Mesothelial cell of epicardium (in vitro differentiated cells): Measurements from ENCODE around the gene HACD2. TPM values are rescaled to one million over a fixed set of nuclear protein-coding genes. Genes with fewer than 3 reads are reported as not detected.

Experiments used
- DNase-seq, 2 experiments: peaks; one replicate each; pipeline ENCODE4 v3.0.0; 2021; ENCODE audit warnings: low spot score in 2 of 2; ENCODE audit not compliant: unreplicated experiment in 2 of 2
- H3K27ac Mint-ChIP-seq: 2 replicates; pipeline ENCODE4 v1.8.0; 2021; ENCODE audit warnings: mixed read lengths
- H3K27me3 Mint-ChIP-seq: 2 replicates; pipeline ENCODE4 v1.8.0; 2021; ENCODE audit warnings: low read depth, mixed read lengths
- H3K36me3 Mint-ChIP-seq: 2 replicates; pipeline ENCODE4 v1.8.0; 2021; ENCODE audit warnings: mixed read lengths
- H3K4me1 Mint-ChIP-seq: 2 replicates; pipeline ENCODE4 v1.8.0; 2021; ENCODE audit warnings: mixed read lengths
- H3K4me3 Mint-ChIP-seq: 2 replicates; pipeline ENCODE4 v1.8.0; 2021; ENCODE audit warnings: mild to moderate bottlenecking, moderate library complexity, mixed read lengths
- H3K9me3 Mint-ChIP-seq: 2 replicates; pipeline ENCODE4 v1.8.0; 2021; ENCODE audit warnings: mixed read lengths
- CTCF ChIP-seq: fragments of 200-600 bp; sonication (generic); IDR thresholded peaks from one replicate; pipeline ENCODE4 v1.5.0; 2021; ENCODE audit warnings: antibody characterized with exemption; ENCODE audit not compliant: unreplicated experiment
- total RNA-seq: library from RNA; stranded (reverse); gene quantifications from 3 replicates; pipeline ENCODE4 v1.2.1, GENCODE V29; 2021

Gene HACD2
- total RNA-seq, 1 donor from 2014 or later: 22.9 TPM

- no peak for DNase-seq
- H3K4me1 Mint-ChIP-seq: no peaks in the 10 kb centered on the region
- peaks cover 9% of the 10 kb centered on the region for H3K36me3 Mint-ChIP-seq
- H3K27ac Mint-ChIP-seq: no peak overlapping the region
- TF ChIP-seq CTCF: no peak
- no peaks in the 10 kb centered on the region for H3K27me3 Mint-ChIP-seq
- no peak overlapping the region for H3K4me3 Mint-ChIP-seq
- H3K9me3 Mint-ChIP-seq: no peaks in the 10 kb centered on the region
Measured at GRCh38 chr3:123528130-123528529, 56.7 kb downstream of the HACD2 start.

- peaks cover 9% of the 10 kb centered on the region for H3K36me3 Mint-ChIP-seq
Measured at GRCh38 chr3:123527046-123527445, 57.8 kb downstream of the HACD2 start.

GRCh38 chr3:123526474-123526873 is 58.4 kb downstream of the HACD2 start:
- Mint-ChIP-seq H3K36me3 (peaks cover 11% of the 10 kb centered on the region), H3K4me1 (peaks cover 2% of the 10 kb centered on the region), H3K27me3 (no peaks in the 10 kb centered on the region), H3K4me3 (no peak overlapping the region), H3K9me3 (no peaks in the 10 kb centered on the region), H3K27ac (no peak overlapping the region)
- DNase-seq: no peak
- TF ChIP-seq CTCF: no peak

More at GRCh38 chr3:123527046-123527445, 57.8 kb downstream of the HACD2 start:
- no peak overlapping the region for H3K27ac Mint-ChIP-seq
- TF ChIP-seq CTCF: no peak
- H3K4me1 Mint-ChIP-seq: no peaks in the 10 kb centered on the region
- DNase-seq: no peak
- H3K9me3 Mint-ChIP-seq: no peaks in the 10 kb centered on the region
- H3K27me3 Mint-ChIP-seq: no peaks in the 10 kb centered on the region
- H3K4me3 Mint-ChIP-seq: no peak overlapping the region

- no peaks in the 10 kb centered on the region for H3K27me3 Mint-ChIP-seq
- no peak for TF ChIP-seq CTCF
- peaks cover 11% of the 10 kb centered on the region for H3K36me3 Mint-ChIP-seq
- peaks cover 4% of the 10 kb centered on the region for H3K4me1 Mint-ChIP-seq
- H3K4me3 Mint-ChIP-seq: no peak overlapping the region
- H3K27ac Mint-ChIP-seq: no peak overlapping the region
- DNase-seq: no peak
- no peaks in the 10 kb centered on the region for H3K9me3 Mint-ChIP-seq
Measured at GRCh38 chr3:123525433-123525832, 59.4 kb downstream of the HACD2 start.

GRCh38 chr3:123524981-123525380 is 59.9 kb downstream of the HACD2 start:
- Mint-ChIP-seq H3K4me1 (peaks cover 4% of the 10 kb centered on the region), H3K9me3 (no peaks in the 10 kb centered on the region), H3K27ac (no peak overlapping the region), H3K27me3 (no peaks in the 10 kb centered on the region), H3K36me3 (peaks cover 11% of the 10 kb centered on the region), H3K4me3 (no peak overlapping the region)
- no peak for TF ChIP-seq CTCF
- no peak for DNase-seq

- peaks cover 14% of the 10 kb centered on the region for H3K36me3 Mint-ChIP-seq
- H3K27ac Mint-ChIP-seq: no peak overlapping the region
- H3K4me1 Mint-ChIP-seq: peaks cover 4% of the 10 kb centered on the region
- no peak for TF ChIP-seq CTCF
- no peak for DNase-seq
- no peaks in the 10 kb centered on the region for H3K27me3 Mint-ChIP-seq
- no peak overlapping the region for H3K4me3 Mint-ChIP-seq
- H3K9me3 Mint-ChIP-seq: no peaks in the 10 kb centered on the region
Measured at GRCh38 chr3:123523023-123523412, 61.8 kb downstream of the HACD2 start.
